Stimulated activated CD4-positive, alpha-beta T cell treated with anti-CD3 and anti-CD28 coated beads, Interleukin-4, amount 100 ng/mL, for 24 hours (primary cell): ENCODE measurements around the gene CDC5L.
"Not testable (repeated sequence)": the region's sequence is repeated elsewhere in the genome, so short reads cannot be mapped to it uniquely, and the experiment has no call there.

Experiments
- DNase-seq: peaks from one replicate; pipeline ENCODE4 v3.0.0-alpha.2; 2020

The CDC5L gene

GRCh38 chr6:44422531-44422930 lies 35.0 kb downstream of the CDC5L start:
- DNase-seq: no peak

GRCh38 chr6:44423306-44423705 lies 35.8 kb downstream of the CDC5L start:
- no peak for DNase-seq

- no peak for DNase-seq
These were observed 38.4 kb downstream of the CDC5L start for GRCh38 chr6:44425951-44426350.

- no peak for DNase-seq
These were observed 41.2 kb downstream of the CDC5L start for GRCh38 chr6:44428682-44429081.

- DNase-seq: no peak
These were observed 42.8 kb downstream of the CDC5L start for GRCh38 chr6:44430326-44430725.

- DNase-seq: peak; percentile 50
These were observed 43.7 kb downstream of the CDC5L start for GRCh38 chr6:44431118-44431725.

GRCh38 chr6:44432227-44432626 lies 44.7 kb downstream of the CDC5L start:
- no peak for DNase-seq

GRCh38 chr6:44432726-44433125 lies 45.2 kb downstream of the CDC5L start:
- no peak for DNase-seq

GRCh38 chr6:44435500-44435899 lies 48.0 kb downstream of the CDC5L start:
- DNase-seq: no peak

GRCh38 chr6:44438827-44439226 lies 51.3 kb downstream of the CDC5L start:
- no peak for DNase-seq

- DNase-seq: no peak
These were observed 52.0 kb downstream of the CDC5L start for GRCh38 chr6:44439270-44440045.

GRCh38 chr6:44441091-44441855 lies 53.8 kb downstream of the CDC5L start:
- DNase-seq: no peak

GRCh38 chr6:44442236-44442635 lies 54.7 kb downstream of the CDC5L start:
- DNase-seq: no peak

- no peak for DNase-seq
These were observed 55.4 kb downstream of the CDC5L start for GRCh38 chr6:44442833-44443444.

GRCh38 chr6:44444853-44445252 lies 57.3 kb downstream of the CDC5L start:
- DNase-seq: no peak

- DNase-seq: no peak
These were observed 59.3 kb downstream of the CDC5L start for GRCh38 chr6:44446626-44447300.

- not testable (repeated sequence) for DNase-seq
These were observed 61.7 kb downstream of the CDC5L start for GRCh38 chr6:44449181-44449580.

GRCh38 chr6:44451803-44452695 lies 64.5 kb downstream of the CDC5L start:
- DNase-seq: no peak

GRCh38 chr6:44452725-44453124 lies 65.2 kb downstream of the CDC5L start:
- no peak for DNase-seq

GRCh38 chr6:44453146-44453545 lies 65.6 kb downstream of the CDC5L start:
- no peak for DNase-seq

GRCh38 chr6:44454198-44454597 lies 66.7 kb downstream of the CDC5L start:
- no peak for DNase-seq
